ENCODE data around the gene LRRC4.

DNA sequence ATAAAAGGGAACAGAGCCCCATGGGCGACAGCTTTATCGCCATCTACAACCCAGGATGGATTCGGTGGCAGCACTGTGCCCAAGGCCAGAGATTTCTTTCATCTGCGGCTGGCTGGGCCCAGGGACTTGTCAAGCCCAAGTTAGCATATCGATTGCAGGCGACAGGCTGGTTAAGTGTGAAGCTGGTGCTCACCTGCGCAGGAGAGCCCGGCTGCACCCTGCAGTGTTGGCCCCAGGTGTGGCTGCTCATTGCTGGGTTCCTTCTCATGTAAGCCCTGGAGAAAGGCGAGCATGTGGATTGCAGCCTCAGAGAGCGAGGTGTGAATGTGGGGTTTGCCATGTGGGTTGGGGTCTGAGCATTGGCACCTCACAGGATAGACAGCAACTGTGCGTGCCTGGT, 40.6 kb upstream of the LRRC4 start:
- TF ChIP-seq EZH2 (IDR thresholded peaks at IDR 0.05) (no peak), POLR2AphosphoS5 (IDR thresholded peaks at IDR 0.05; ENCODE audit: borderline replicate concordance, low read depth, low read length) (no peak), FOXP2 (optimal IDR thresholded peaks at IDR 0.05; ENCODE audit: control extremely low read depth, extremely low read length, insufficient read depth) (no peak)

Data from SK-N-MC (cell line).